ENCODE measurements around the gene SYNE1.
A peak's percentile ranks its signal among the peaks of the same experiment; 100 is the strongest.

The SYNE1 gene

DNA sequence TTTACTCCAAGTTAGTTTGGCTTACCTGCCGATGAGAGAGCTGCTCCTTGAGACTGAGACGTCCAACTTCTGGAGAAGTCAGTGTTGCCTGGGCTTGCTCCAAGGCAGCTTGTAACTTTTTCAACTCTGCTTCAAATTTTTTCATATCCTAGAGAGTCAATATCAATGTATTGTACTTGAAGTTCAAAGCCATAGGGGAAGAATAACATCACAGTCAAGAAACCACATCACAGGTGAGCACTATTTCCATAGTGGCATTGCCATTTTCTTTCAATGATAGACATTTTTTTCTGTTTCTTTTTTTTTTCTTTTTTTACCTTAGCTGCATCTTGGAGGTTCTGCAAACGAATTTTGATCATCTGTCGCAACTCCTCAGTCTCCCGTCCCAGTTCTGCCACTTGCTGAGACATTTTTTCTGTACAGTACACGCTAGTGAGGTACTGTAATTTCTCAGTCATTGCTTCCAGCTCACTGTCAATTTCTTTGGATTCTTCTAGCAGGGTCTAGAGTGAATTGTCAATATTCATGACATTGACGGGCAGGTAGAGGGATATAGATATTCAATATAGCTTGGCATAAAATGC, 326.7 kb downstream of the SYNE1 start:
- DNase-seq, result no peak

DNA sequence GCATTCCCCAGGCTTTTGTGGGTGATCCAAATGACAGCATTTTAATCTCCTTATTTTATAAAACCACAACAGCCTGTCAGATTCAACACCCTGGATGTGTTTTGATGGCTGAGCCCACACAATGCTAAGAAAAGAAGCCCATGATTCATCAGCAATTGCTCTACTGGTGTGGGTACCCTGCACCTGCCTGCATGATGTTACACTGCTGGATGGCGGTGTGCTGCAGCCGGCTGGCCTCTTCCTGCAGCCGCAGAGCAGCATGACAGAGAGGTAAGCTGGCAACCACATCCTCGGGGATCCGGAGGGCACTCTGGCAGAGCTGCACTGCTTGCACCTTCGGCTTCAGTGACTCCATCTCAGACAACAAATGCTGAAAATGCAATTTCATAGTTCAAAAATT, 327.5 kb downstream of the SYNE1 start:
- no peak for DNase-seq

DNA sequence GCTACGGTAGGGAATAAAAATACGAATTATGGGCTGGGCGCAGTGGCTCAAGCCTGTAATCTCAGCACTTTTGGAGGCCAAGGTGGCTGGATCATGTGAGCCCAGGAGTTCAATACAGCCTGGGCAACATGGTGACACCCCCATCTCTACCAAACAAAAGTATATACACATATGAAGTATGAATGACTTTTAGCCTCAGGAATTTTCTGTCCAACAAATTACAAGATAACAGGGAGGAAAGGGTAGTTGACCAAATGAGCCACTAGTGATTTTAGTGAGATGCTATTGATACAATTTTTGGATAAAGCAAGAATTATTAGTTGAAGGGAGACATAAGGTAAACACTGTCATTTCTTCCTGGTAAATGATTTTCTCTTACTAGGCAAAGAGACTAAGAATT, 328.2 kb downstream of the SYNE1 start:
- no peak for DNase-seq

DNA sequence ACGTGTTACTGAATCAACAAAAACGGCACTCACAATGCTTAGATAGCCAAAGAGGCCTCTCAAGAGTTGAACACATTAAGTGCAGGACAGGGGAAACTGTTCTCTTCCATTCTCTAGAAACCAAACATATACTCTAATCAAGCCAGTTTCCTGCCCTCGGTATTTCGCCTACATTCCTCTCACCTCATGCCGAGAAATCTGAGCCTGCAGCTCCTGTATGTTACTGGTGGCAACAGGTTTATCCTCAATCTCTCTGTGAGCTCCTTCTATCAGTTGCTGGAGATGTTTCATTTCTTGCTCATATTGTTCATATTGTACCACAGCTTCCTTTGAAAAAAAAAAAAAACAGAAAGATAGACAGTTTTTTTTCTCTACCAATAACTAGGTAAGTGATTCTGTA, 328.9 kb downstream of the SYNE1 start:
- no peak for DNase-seq

DNA sequence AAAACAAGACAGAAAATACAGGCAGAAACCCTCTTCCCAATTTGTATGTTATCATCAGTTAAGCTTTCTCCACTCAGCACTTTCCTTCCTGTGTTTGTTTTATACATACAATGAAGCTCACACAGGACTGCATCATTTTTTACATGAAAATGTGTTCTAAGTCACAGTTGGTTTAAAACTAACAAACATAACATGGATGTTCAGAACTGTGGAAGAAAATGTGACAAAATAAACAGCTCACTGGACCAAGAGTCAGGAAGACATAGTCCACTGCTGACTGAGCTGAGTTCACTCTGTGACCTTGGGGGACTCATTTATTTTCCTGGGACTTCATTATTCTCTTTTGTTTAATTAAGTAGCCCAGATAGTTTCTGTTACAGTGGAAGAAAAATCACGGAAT, 331.5 kb downstream of the SYNE1 start:
- no peak for DNase-seq

DNA sequence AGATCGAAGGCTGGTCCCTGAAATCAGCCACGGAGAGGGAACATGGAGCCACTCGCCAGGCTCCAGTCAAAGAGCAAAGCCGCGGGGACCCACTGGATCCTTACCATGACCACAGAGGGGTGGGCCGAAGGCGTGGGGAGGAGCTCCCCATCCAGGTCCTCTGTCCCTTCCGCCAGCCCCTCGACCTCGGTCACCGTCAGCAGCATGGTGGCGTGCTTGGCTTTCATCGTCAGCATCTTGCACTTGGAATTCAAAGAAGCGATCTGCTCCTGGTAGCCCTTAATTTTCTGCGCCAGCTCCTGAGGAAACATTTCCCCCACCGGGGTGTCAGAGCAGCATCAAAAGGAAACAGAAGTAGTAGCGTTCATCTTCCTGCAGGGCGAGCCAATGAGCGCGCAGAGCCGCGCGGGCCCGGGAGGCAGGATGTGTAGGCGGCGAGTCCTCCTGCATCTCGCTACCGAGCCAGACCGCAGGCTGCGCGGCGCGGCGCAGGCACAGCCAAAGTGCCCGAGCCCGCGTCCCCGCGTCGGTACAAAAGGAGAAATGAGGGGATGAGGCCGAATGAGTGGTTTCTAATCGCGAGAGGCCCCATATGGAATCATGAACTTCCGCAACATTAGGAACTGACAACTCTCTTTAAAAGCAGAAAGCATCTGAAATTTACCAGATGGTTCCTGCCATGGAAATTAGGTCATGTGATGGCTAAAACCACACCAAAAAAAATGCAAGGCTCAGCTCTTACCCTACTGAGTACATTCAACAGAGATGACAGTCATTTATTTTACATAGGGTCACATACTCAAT, 335.2 kb downstream of the SYNE1 start:
- peak; percentile 94 to 96 (median 96) for DNase-seq

DNA sequence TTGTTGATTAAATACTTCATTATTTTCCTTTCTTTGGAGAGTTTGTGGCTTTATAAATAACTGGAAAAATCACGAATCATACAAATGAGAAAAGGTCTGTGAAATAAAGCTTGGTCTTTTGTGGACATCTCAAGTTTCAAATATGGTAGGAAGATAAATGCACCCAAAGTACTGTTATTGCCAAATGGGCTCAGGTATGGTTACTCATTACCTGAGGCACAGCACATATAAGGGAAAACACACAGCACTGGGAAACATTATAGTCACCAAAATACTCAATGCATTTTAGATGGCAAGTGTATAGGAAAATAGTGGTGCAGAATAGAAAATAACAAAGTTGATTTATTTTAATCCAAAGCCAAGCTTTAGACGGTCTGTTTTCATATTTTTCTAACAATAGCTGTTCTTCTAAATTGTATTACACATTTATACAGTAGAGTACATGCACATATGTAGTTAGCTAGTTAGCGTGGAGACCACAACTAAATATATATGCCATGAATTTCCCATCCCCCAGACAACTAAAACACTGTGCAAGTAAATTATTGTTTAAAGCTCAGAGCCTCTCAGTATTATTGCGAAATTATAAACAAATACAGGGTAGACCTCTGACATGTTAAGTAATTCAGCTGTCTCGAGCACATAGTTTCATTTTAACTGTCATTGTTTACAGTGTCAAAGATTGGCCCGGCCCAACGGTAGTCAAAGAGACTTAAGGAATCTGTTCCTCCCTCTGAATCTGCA, 336.0 kb downstream of the SYNE1 start:
- DNase-seq, result no peak

DNA sequence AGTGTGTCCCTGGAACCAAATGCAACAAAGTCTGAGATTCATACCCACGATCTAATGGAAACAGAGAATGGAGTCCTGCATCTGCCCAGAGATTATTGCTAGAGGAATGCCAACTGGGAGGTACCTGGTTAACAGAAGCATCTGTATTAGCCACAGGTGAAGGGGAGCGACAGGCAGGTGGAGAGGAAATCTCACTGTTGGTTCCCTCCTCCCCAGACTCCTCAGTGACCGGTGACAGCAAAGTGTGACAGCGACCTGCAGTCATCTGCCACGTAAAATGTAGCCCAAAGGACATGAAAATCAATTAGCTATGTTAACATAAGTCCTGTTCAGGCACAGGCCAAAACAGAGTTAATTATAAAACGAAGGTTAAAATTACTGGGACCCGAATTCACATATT, 336.6 kb downstream of the SYNE1 start:
- DNase-seq, result no peak

DNA sequence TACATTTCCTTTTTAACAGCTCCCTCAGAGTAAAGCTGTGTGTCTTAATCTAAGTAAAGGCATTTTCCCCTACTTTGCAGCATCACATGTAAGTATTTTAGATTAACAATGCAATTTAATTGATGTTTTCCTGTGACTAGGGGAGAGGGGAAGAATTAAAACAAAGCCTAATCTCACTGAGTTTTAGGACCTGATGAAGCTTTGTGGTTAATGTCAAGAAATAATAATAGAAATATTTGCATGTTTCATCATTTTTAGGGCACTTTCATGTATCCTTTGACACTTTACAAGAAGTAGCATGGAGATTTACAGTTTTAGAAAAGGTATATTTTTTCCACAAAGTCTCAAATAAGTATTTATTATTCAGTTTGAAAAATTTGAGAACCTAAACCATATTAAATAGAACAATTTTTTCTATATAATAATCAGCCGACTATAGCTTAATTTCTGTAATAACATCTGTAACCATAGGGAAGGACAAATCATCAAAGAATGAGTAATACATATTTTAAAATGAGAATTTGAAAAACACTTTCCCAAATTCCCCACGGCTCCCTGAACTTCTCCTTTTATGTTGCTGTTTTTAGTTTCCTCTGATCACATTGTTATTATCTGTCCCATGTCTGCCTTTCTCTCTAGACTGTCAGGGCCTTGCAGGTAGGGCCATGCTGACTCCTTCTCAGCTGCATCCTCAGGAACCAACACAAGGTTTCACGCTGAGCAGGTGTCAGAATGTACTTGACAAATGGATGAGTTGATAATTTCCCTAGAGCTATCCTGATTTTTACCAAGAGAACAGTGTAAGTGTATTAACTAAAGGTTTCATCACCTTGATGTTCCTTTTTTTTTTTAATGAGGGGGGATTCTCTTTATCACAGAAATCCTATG, 338.1 kb downstream of the SYNE1 start:
- peak; percentile 73 to 90 (median 90) for DNase-seq

DNA sequence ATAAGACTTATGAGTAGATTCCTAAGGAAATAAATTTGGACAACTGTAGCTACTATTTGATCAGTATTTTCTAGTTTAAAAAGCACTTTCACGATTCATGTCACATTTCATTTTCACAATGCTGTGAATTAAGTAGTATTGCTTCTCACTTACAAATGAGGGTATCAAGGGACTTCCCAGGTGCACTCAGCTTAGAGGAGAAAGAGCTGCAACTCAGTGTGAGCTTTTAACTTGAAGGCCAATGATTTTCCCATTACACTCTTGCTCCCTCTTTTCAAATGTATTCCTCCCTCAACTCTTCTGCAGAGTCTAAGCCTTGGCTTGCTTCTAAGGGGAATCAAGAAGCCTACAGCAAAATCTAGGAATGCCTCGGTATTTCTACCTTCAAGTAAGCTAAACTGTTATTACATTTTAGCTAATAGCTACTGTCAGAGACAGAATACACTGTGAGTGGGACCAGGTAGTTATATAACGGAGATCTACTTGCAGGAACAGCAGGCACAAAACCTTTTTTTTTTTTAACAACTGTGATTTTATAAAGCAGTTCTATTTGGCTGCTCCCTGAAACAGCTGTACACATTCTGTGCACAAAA, 339.0 kb downstream of the SYNE1 start:
- DNase-seq, result peak in 1 of 3 donors; percentile 38

DNA sequence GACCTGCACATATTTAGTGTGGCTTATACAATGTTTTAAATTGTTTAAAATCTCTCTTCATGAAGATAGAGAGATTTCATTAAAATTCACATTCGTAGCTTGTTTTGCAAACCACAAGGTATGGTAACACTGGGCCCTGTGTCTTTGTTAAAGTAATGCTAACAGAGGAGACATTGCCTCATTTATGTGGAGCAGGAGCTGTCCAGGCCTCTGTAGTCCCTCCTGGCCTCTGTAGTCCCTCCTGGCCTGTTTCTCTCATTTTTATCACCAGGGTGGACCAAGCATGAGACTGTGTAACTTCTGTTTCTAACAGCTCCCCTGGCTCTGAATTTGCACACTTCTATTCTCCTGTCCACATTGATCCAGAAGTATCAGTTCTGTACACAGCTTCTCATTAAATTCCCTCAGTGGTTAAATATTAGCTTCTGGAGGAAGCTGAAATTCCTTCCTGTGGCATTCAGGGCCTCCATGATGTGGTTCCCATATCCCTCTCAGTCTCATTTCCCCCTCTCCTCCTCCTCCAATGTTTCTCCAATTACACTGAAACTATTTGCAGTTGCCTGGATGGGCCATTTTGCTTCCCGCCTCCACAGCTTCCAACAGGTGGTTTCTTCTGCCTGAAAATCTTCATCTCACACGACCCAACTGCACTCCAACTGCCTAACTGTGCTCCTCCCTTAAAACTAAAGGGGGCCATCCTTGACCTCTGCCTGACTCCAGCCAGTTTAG, 340.4 kb downstream of the SYNE1 start:
- DNase-seq, result no peak

DNA sequence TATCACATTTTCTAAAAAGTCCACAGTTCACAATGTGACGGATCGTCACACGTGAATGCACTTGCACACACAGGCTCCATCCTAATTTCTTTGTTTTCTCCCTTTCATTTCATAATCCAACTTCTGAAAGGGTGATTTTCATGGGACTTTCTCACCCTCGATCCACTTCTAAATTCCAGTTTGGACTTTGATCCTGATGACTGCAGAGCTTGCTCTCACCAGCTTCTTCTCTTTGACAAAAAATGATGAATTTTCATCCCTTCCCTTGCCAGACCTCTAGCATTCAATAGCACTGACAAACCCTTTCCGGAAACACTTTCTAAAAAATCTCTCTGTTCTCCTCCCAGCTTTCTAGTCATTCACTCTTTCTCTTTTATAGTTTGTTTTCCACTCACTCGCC, 341.2 kb downstream of the SYNE1 start:
- no peak for DNase-seq

DNA sequence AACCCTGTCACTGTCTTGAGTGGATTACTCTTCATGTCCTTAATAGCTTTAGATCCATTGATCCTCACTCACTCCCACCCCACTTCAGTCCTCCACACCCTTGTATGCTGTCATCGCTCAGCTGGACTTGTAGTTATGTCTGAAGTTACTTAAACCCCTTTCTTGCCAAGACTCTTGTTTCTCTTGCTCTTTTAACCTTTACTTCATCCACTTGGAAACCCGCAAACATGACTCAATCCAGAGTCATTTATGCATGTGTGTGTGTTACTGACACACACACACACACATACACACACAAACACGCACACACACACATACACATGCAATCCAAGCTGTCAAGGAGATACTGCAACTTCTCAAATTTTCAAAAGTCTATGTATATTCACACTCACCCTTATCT, 341.8 kb downstream of the SYNE1 start:
- DNase-seq, result no peak

DNA sequence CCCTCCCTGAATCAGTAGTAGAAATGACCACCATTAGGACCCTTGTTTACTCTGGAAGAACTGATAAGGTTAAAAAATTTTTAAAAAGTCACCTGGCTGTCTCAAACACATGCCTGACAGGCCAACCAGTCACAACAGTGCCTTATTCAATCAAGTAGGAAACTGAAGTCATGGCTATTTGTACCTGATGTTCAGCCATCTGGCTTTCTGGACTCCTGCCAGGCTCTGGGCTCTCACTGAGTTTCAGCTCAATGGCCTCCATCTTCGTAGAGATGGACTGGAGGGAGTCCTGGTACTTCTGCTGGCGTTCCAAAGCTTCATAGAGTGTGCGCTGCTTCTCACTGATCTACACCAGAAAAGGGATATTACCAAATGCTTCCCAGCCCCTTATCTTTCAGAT, 343.8 kb downstream of the SYNE1 start:
- no peak for DNase-seq

DNA sequence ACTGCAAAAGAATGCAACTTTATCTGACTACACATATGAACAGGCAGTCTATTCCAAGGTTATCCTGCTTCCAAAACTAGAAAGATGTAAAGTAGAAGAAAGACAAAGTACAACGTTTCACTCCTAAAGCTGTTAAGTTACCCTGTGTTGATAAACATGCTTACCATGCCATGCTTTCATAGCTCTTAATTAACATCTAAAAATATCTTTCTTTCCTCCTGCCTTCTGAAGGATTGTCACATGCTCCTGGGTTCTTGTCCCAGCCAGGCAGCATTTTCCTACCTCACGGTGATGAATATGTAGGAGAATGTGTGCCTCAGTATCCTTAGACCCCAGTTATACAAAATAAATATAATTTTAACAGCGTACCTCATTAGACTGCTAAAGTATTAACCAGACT, 344.6 kb downstream of the SYNE1 start:
- no peak for DNase-seq

DNA sequence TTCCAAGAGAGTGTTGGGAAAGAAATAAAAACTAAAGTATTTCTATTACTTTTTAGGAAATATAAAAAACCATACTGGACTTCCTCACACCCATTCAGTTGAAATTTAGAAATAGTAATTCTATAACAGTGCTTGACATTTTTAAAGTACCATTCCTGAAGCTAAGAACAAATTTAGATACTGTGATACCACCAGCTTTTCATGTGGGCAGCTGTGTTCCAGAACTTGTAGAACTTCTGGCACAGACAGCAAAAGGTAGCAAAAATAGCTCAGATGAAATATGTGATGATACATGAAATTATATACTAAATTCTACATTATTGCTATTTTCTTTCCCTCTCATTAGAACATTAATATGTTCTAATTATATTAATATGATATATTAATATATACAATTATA, 346.5 kb downstream of the SYNE1 start:
- DNase-seq, result no peak

DNA sequence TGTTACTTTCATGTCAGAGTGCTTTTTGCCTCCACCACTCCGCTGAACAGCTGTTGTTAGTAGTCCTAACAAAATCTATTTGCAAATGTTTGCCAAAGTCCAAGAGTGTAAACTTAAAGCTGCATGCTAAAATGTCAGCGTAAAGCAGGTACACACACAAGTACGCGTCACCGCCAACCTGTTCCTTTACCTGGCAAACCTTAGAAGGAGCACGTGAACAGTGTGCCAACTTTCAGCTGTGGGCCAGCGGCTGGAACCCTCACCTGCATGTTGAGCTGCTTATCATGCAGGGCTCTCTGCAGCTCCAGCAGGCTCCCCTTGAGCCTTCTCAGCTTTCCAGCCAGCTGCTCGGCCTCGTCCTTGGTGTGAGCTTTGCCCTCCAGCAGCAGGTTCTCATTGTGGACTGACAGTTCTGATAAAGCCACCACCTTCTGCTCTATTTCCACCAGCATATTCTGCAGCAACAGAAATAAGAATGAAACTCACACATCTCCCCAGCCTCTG, 359.3 kb downstream of the SYNE1 start:
- DNase-seq, result no peak

DNA sequence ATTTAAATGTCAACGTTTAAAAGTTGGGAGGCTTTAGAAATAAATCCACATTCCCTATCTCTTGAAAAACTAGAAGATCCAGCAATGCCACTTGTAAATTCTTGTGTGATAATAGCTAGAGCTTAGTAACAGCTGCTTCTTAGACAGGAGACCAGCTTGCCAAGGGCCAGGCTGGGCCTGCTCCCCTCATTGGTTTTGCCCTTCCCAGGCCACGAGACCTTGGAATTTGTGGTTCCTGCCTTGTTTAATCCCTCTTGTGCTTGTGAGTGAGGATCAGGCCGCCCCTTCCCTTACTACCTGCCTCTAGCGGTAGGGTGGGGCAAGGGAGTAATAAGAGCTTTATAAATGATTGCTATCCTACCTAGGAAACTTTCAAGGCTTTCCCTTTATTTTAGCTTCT, 363.5 kb downstream of the SYNE1 start:
- DNase-seq, result no peak

DNA sequence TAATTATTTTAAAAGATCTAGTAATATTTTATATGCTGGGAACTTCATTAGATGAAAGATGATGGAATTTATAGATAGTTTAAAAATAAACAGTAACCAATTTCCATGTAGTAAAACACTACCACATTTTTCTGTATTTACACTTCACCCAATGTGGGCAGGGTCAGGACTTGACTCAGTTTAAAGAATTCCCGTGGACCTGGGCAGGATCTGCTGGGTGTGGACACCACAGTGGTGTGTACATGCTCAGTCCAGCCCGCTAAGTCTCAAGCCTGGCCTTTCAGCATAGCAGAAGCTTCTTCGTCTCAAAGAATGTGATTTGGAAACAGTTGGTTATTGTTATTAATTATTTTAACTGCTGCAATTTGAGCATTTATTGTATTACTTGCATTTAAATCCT, 364.2 kb downstream of the SYNE1 start:
- no peak for DNase-seq

DNA sequence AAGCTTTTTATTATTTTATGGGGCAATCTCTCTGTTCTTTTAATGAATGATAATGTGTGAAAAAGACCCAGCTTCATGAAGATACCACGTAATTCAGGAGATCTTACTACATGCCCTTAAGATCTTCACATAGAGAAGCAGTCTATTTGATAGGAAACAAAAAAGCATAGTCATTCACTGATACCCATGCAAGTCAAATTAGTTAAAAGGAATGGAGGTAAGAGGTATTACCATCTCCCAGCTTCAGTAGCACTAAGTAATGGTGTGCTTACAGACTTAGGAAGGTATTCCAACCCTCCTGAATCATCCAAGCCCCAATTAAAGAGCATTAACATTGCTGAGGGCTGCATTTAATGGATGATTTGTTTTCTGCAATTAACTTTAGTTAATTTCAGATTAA, 364.7 kb downstream of the SYNE1 start:
- no peak for DNase-seq

DNA sequence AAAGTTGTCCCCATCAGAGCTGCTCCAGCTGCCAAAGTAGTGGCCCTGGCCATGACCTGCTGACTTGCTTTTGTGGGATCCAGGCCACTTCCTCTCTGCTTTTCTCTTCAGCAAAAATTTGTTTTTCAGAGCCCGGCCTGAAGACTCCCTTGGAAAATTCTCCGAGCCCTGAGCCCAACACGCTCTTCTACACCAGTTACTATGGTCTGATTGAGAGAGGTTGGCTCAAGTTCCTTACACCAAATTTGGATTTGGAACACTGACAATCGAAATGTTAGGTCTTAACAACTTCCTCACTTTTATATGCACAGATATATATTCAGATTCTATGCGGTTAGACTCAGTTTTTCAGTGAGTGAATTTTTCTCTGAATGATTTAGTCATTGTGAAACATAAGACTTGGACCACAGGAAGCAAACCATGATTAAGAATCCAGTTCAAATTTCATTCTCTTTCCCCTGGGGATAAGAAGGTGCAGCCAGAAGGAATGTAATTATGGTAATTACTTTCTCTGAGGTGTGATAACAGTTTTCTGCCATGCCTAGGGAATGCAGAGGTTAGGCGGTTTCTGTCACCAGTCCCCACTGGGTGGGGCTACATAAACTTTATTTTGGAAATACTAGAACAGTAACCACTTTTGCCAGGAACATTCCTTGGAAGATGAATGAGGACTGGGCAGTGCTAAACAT, 365.2 kb downstream of the SYNE1 start:
- peak in 1 of 3 donors; percentile 7 for DNase-seq
